ENCODE measurements around the gene GTF2IRD1. TPM values are rescaled to one million over a fixed set of nuclear protein-coding genes. Genes with fewer than 3 reads are reported as not detected.

GTF2IRD1 gene
- total RNA-seq, 1 experiment from 2014 or later = 42.9 TPM

GRCh38 chr7:74479961-74480829, 26.5 kb downstream of the GTF2IRD1 start:
- TF ChIP-seq SP1 (CRISPR knock-in tag; conservative IDR thresholded peaks at IDR 0.05) (0 out of 2 replicates have a peak, but pooled peaks have one; percentile 27), ZNF425 (CRISPR knock-in tag; conservative IDR thresholded peaks at IDR 0.05) (no peak)
- CTCF ChIA-PET = interaction anchor here (0.6 kb wide), 1 partner anchor 21 kb away, joined by 4 read pairs; no protein-coding TSS in a partner anchor
- Mint-ChIP-seq H3K9me3 (no peaks in the 10 kb centered on the region), H3K4me1 (peaks cover 40% of the 10 kb centered on the region), H3K27me3 (ENCODE audit: low read depth) (no peaks in the 10 kb centered on the region), H3K36me3 (no peaks in the 10 kb centered on the region), H3K4me3 (peak overlapping the region; percentile 28; the same call in 1 of the 2 replicates), H3K27ac (peak overlapping the region; percentile 85)
- ATAC-seq (peak; percentile 87), DNase-seq (ENCODE audit: low spot score) (peak; percentile 78)
- POLR2A ChIA-PET = interaction anchor here (0.5 to 0.6 kb wide), 2 partner anchors 33 to 73 kb away, joined by 4 read pairs; no protein-coding TSS in a partner anchor

DNA sequence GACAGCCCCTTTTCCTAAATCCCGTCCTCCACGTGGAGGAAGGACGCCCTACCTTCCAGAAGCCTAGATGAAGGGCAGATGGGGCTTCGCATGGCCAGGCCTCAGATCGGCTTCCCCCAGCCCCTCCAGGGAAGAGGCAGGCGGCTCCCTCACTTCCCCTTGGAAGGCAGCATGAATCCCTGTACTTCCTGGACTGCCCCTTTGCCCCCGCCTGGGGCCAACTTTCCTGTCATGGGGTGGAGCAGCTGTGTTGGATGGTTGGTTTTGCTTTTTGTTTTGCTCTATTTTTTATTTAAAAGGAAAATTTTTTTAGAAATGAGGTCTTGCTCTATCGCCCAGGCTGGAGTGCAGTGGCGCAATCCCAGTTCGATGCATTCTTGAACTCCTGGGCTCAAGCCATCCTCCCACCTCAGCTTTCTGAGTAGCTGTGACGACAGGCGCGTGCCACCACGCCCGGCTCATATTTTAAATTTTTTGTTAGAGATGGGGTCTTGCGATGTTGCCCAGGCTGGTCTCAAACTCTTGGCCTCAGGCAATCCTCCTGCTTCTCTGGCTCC, 27.2 kb downstream of the GTF2IRD1 start:
- TF ChIP-seq ZNF121 (CRISPR knock-in tag; IDR thresholded peaks at IDR 0.05) = peak; percentile 77
- TF ChIP-seq NFYB (CRISPR knock-in tag; conservative IDR thresholded peaks at IDR 0.05; ENCODE audit: low read depth) = no peak
- ChIA-PET POLR2A (no interaction called here), CTCF (no interaction called here)
- Mint-ChIP-seq H3K4me1 (peaks cover 33% of the 10 kb centered on the region), H3K4me3 (no peak overlapping the region), H3K27ac (no peak overlapping the region), H3K27me3 (ENCODE audit: low read depth) (no peaks in the 10 kb centered on the region), H3K9me3 (no peaks in the 10 kb centered on the region), H3K36me3 (no peaks in the 10 kb centered on the region)
- peak; percentile 7; the same call in 1 of the 2 replicates for ATAC-seq
- DNase-seq (ENCODE audit: low spot score) = no peak

DNA sequence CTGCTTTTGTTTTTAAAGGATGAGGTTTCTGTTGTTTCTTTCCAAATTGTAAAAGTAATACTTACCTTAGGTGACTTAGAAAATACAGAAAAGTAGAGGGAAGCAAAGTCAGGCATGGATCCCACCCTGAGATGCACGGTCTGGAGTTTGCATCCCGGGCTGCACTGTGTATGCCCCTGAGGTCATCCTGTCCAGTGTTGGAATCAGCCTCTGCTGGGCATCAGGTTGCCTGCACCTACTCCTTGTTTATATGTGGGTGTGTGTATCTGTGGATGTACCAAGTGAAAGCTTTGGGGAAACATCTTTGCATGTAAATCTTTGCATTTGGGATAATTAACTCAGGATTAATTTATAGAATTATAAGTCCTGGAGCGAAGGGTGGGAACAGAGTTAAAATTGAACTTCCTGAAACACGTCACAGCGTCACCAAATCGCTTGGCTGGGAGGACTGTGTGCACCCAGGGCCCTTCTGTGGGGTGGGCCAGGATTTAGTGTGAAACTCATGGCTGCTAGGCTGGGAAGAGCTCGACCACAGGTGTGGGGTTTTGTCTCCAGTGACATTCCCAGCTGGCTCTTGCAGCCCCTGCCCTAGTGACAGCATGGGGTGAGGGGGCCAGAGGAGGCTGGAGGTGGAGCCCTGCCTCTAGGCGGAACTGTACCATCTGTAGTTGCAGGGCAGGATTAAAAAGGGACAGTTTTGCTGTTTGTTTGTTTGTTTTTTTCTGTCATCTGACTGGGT, 27.9 kb downstream of the GTF2IRD1 start:
- ATAC-seq = no peak
- Mint-ChIP-seq H3K4me3 (no peak overlapping the region), H3K27me3 (ENCODE audit: low read depth) (no peaks in the 10 kb centered on the region), H3K36me3 (no peaks in the 10 kb centered on the region), H3K27ac (peak overlapping the region; percentile 68), H3K4me1 (peaks cover 32% of the 10 kb centered on the region), H3K9me3 (no peaks in the 10 kb centered on the region)
- ChIA-PET CTCF (interaction anchor here (0.5 to 0.7 kb wide), 2 partner anchors 153 to 414 kb away, joined by 4 read pairs; no protein-coding TSS in a partner anchor), POLR2A (no interaction called here)
- DNase-seq (ENCODE audit: low spot score) = no peak
- TF ChIP-seq RELA (CRISPR knock-in tag; IDR thresholded peaks at IDR 0.05; ENCODE audit: borderline replicate concordance) = no peak
- TF ChIP-seq CREM (CRISPR knock-in tag; IDR thresholded peaks at IDR 0.05) = no peak
- no peak for TF ChIP-seq ZNF396 (CRISPR knock-in tag; IDR thresholded peaks at IDR 0.05; ENCODE audit: borderline replicate concordance)
- TF ChIP-seq CDX4 (CRISPR knock-in tag; IDR thresholded peaks at IDR 0.05; ENCODE audit: borderline replicate concordance) = no peak
- no peak for TF ChIP-seq HMGA2 (CRISPR knock-in tag; IDR thresholded peaks at IDR 0.05)
- TF ChIP-seq GTF2I (CRISPR knock-in tag; conservative IDR thresholded peaks at IDR 0.05) = no peak
- TF ChIP-seq ZNF317 (CRISPR knock-in tag; IDR thresholded peaks at IDR 0.05; ENCODE audit: borderline replicate concordance, low read depth) = no peak
- TF ChIP-seq MYBL2 (CRISPR knock-in tag; IDR thresholded peaks at IDR 0.05) = no peak
- TF ChIP-seq FOXK1 (CRISPR knock-in tag; IDR thresholded peaks at IDR 0.05) = no peak
- no peak for TF ChIP-seq ZNF671 (CRISPR knock-in tag; IDR thresholded peaks at IDR 0.05)
- TF ChIP-seq, protein P1, sequence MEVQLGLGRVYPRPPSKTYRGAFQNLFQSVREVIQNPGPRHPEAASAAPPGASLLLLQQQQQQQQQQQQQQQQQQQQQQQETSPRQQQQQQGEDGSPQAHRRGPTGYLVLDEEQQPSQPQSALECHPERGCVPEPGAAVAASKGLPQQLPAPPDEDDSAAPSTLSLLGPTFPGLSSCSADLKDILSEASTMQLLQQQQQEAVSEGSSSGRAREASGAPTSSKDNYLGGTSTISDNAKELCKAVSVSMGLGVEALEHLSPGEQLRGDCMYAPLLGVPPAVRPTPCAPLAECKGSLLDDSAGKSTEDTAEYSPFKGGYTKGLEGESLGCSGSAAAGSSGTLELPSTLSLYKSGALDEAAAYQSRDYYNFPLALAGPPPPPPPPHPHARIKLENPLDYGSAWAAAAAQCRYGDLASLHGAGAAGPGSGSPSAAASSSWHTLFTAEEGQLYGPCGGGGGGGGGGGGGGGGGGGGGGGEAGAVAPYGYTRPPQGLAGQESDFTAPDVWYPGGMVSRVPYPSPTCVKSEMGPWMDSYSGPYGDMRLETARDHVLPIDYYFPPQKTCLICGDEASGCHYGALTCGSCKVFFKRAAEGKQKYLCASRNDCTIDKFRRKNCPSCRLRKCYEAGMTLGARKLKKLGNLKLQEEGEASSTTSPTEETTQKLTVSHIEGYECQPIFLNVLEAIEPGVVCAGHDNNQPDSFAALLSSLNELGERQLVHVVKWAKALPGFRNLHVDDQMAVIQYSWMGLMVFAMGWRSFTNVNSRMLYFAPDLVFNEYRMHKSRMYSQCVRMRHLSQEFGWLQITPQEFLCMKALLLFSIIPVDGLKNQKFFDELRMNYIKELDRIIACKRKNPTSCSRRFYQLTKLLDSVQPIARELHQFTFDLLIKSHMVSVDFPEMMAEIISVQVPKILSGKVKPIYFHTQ (CRISPR knock-in tag; IDR thresholded peaks at IDR 0.05) = no peak
- TF ChIP-seq, protein P2, sequence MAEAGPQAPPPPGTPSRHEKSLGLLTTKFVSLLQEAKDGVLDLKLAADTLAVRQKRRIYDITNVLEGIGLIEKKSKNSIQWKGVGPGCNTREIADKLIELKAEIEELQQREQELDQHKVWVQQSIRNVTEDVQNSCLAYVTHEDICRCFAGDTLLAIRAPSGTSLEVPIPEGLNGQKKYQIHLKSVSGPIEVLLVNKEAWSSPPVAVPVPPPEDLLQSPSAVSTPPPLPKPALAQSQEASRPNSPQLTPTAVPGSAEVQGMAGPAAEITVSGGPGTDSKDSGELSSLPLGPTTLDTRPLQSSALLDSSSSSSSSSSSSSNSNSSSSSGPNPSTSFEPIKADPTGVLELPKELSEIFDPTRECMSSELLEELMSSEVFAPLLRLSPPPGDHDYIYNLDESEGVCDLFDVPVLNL (CRISPR knock-in tag; IDR thresholded peaks at IDR 0.05; ENCODE audit: borderline replicate concordance, low read depth) = no peak
- TF ChIP-seq ZNF423 (CRISPR knock-in tag; IDR thresholded peaks at IDR 0.05) = no peak
- TF ChIP-seq ETV6 (CRISPR knock-in tag; IDR thresholded peaks at IDR 0.05) = no peak
- TF ChIP-seq JUN (CRISPR knock-in tag; IDR thresholded peaks at IDR 0.05) = no peak
- TF ChIP-seq ATF2 (CRISPR knock-in tag; IDR thresholded peaks at IDR 0.05; ENCODE audit: borderline replicate concordance, low read depth) = no peak
- TF ChIP-seq NFE2L1 (CRISPR knock-in tag; IDR thresholded peaks at IDR 0.05) = no peak
